Uterus (tissue), 4 donors: Measurements from ENCODE around the gene TPH2. TPM values are rescaled to one million over a fixed set of nuclear protein-coding genes. Genes with fewer than 3 reads are reported as not detected.

Experiments used
- DNase-seq, 2 donors: peaks; one replicate each; pipeline ENCODE4 v3.0.0-alpha.2; 2019 to 2020
- H3K27ac ChIP-seq, 2 donors: fragments of 200-600 bp; sonication (generic); 1 replicate in 1 of 2; 2 replicates in 1 of 2; pipeline ENCODE4 v1.5.1; 2016 to 2018
- H3K27me3 ChIP-seq, 2 donors: fragments of 200-600 bp; sonication (generic); one replicate each; pipeline ENCODE4 v1.5.1; 2018 to 2019; ENCODE audit warnings: control low read depth in 1 of 2
- H3K36me3 ChIP-seq, 2 donors: fragments of 200-600 bp; sonication (generic); one replicate each; pipeline ENCODE4 v1.5.1; 2019; ENCODE audit warnings: control low read depth in 1 of 2
- H3K4me1 ChIP-seq, 2 donors: fragments of 200-600 bp; sonication (generic); one replicate each; pipeline ENCODE4 v1.5.1; 2018 to 2019; ENCODE audit warnings: control low read depth in 1 of 2
- H3K4me3 ChIP-seq, 2 donors: fragments of 200-600 bp; sonication (generic); 1 replicate in 1 of 2; 2 replicates in 1 of 2; pipeline ENCODE4 v1.5.1; 2018 to 2019; ENCODE audit warnings: mild to moderate bottlenecking in 1 of 2
- H3K9me3 ChIP-seq, 2 donors: fragments of 200-600 bp; sonication (generic); one replicate each; pipeline ENCODE4 v1.5.1; 2019; ENCODE audit warnings: control low read depth in 1 of 2
- POLR2A ChIP-seq, 2 donors: fragments of 450-650 bp; IDR thresholded peaks; one replicate each; pipeline ENCODE4 v1.6.1; 2016; ENCODE audit warnings: antibody characterized with exemption in 2 of 2, mild to moderate bottlenecking in 1 of 2, moderate library complexity in 1 of 2
- intact Hi-C: fragments of 100-400 bp; cut with DNase I; formaldehyde crosslinking; loops from one replicate; pipeline ENCODE4 v1.15.1; 2023; ENCODE audit warnings: low total_unique reads
- total RNA-seq, 4 donors: library from RNA; depleted of rRNA in 3 of 4; stranded (reverse); fragments of >200 nt in 3 of 4; gene quantifications; one replicate each; pipeline versions ENCODE4 v1.1.0 to v1.2.4, GENCODE V29; 2014 to 2023
- TF ChIP-seq, protein P1 (sequence below), 4 experiments: fragments of 200-600 bp in 2 of 4; fragments of 450-650 bp in 2 of 4; sonication (generic) in 2 of 4; IDR thresholded peaks; one replicate each; pipeline ENCODE4 v1.5.1; 2016 to 2019; ENCODE audit warnings: antibody characterized with exemption in 4 of 4, mild to moderate bottlenecking in 2 of 4, moderate library complexity in 1 of 4
- donor health status: DM: yes; HTN: yes; CAD: no.

Gene TPH2
- total RNA-seq, 4 donors from 2014 or later: not detected

DNA sequence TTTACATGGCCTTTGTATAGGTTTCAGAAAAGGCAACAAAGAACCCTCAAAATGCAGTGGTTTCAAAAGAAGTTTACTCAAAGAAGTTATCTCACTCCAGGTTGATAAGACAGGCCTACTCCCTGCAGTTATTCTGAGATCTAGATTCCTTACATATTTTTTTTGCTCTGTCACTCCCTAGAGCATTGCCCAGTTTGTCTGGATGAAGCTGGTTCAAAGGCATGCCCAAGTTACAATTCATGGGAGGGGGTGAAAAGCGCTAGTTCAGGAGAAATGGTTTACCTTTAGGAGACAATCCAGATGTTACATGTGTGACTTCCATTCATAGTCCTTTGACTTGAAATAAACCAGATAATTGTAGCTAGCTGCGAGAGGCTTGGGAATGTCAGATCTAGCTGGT is 115.0 kb downstream of the TPH2 start:
- DNase-seq: no peak
- Histone ChIP-seq H3K36me3 (no peaks in the 10 kb centered on the region), H3K27me3 (no peaks in the 10 kb centered on the region), H3K9me3 (no peaks in the 10 kb centered on the region), H3K27ac (no peak overlapping the region), H3K4me1 (no peaks in the 10 kb centered on the region), H3K4me3 (no peak overlapping the region)
- intact Hi-C loops: no loop called here
- TF ChIP-seq, protein P1, sequence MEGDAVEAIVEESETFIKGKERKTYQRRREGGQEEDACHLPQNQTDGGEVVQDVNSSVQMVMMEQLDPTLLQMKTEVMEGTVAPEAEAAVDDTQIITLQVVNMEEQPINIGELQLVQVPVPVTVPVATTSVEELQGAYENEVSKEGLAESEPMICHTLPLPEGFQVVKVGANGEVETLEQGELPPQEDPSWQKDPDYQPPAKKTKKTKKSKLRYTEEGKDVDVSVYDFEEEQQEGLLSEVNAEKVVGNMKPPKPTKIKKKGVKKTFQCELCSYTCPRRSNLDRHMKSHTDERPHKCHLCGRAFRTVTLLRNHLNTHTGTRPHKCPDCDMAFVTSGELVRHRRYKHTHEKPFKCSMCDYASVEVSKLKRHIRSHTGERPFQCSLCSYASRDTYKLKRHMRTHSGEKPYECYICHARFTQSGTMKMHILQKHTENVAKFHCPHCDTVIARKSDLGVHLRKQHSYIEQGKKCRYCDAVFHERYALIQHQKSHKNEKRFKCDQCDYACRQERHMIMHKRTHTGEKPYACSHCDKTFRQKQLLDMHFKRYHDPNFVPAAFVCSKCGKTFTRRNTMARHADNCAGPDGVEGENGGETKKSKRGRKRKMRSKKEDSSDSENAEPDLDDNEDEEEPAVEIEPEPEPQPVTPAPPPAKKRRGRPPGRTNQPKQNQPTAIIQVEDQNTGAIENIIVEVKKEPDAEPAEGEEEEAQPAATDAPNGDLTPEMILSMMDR (IDR thresholded peaks at IDR 0.05): no peak
- TF ChIP-seq POLR2A (IDR thresholded peaks at IDR 0.05): no peak

DNA sequence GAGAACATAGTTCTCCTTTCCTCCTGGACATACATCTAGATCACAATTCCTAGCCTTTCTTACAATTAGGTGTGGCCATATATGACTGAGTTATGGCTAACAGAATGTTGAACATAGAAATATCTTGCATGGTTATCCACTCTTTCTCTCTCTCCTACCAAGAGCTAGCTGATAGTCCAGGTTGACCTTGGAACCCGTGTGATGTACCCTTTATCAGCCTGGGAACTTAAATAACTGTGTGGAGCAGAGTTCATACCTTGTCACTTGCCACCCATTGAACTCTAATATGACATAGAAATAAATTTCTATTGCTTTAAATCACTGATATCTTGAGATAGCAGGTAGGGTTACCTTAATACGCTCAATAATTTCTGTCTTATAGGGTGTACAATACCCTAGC is 115.9 kb downstream of the TPH2 start:
- no peaks in the 10 kb centered on the region for H3K36me3 ChIP-seq
- H3K27ac ChIP-seq: no peak overlapping the region
- no peaks in the 10 kb centered on the region for H3K4me1 ChIP-seq
- intact Hi-C loops: no loop called here
- TF ChIP-seq, protein P1 (IDR thresholded peaks at IDR 0.05): no peak
- TF ChIP-seq POLR2A (IDR thresholded peaks at IDR 0.05): no peak
- H3K27me3 ChIP-seq: no peaks in the 10 kb centered on the region
- H3K9me3 ChIP-seq: no peaks in the 10 kb centered on the region
- DNase-seq: no peak
- H3K4me3 ChIP-seq: no peak overlapping the region

DNA sequence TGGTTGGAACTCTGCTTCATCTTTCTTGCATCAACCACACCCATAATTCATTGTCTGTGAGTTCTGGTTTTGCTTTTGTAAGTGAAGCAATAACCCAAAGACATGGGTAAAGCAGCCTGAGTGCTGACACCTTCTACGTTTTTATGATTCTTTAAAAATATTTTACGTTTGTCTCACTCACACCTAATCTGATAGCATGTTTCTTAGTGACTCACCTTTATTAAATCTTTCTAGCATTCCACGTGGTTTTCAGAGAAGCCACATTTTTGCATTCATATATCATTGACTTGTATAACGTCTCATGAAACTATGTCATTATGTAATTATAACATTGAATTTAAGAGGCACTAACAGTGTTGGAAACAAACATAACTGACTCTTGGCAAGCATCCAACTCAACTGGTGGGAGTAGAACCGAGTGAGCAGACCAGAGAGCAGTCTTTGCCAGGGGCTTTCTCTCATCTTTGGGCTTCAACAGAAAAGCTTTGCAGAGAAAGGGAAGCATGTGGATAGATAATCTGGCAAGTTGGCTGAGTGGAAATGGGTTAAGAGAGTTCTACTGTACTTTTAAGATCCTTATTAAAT is 118.8 kb downstream of the TPH2 start:
- no peaks in the 10 kb centered on the region for H3K4me1 ChIP-seq
- no peaks in the 10 kb centered on the region for H3K36me3 ChIP-seq
- no peaks in the 10 kb centered on the region for H3K27me3 ChIP-seq
- intact Hi-C loops: no loop called here
- TF ChIP-seq, protein P1 (IDR thresholded peaks at IDR 0.05): no peak
- no peaks in the 10 kb centered on the region for H3K9me3 ChIP-seq
- H3K27ac ChIP-seq: no peak overlapping the region
- no peak overlapping the region for H3K4me3 ChIP-seq
- DNase-seq: no peak

DNA sequence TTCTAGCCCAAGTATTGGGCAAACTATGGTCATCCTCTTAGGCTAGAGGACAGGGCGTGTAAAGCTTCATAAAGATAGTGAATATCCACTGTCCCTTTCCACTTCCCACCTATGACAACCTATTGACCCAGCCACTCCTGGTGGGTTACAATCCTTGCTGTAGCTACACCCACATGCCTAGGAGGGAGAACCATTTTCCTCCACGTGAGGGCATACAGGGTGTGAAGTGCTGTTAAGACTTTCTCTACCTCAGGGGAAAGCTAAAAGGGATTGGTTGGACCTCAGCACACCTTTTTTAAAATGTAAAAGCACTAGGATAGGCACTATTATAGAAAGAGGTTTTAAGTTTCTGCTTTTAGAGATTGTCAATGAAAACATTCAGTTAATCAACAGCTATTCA is 124.4 kb downstream of the TPH2 start:
- intact Hi-C loops: no loop called here
- Histone ChIP-seq H3K4me1 (no peaks in the 10 kb centered on the region), H3K4me3 (no peak overlapping the region), H3K9me3 (no peaks in the 10 kb centered on the region), H3K27ac (no peak overlapping the region), H3K36me3 (no peaks in the 10 kb centered on the region), H3K27me3 (no peaks in the 10 kb centered on the region)
- TF ChIP-seq, protein P1 (IDR thresholded peaks at IDR 0.05): no peak
- no peak for TF ChIP-seq POLR2A (IDR thresholded peaks at IDR 0.05)
- no peak for DNase-seq

DNA sequence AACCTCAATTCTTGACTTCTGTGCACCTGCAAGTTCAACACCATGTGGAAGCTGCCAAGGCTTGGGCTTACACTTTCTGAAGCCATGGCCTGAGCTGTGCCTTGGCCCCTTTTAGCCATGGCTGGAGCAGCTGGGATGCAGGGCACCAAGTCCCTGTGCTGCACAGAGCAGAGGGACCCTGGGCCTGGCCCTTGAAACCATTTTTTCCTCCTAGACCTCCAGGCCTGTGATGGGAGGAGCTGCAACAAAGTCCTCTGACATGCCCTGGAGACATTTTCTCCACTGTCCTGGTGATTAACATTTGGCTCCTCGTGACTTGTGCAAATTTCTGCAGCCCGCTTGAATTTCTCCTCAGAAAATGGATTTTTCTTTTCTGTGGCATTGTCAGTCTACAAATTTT is 132.4 kb downstream of the TPH2 start:
- DNase-seq: no peak
- TF ChIP-seq, protein P1 (IDR thresholded peaks at IDR 0.05): no peak
- no peak for TF ChIP-seq POLR2A (IDR thresholded peaks at IDR 0.05)
- Histone ChIP-seq H3K4me3 (no peak overlapping the region), H3K36me3 (no peaks in the 10 kb centered on the region), H3K4me1 (no peaks in the 10 kb centered on the region), H3K27me3 (no peaks in the 10 kb centered on the region), H3K9me3 (no peaks in the 10 kb centered on the region), H3K27ac (no peak overlapping the region)
- intact Hi-C loops: no loop called here
